ENCODE measurements around the gene CRYBB3.

GRCh38 chr22:25205847-25206246 is 6.2 kb downstream of the CRYBB3 start:
- TF ChIP-seq, protein P1, sequence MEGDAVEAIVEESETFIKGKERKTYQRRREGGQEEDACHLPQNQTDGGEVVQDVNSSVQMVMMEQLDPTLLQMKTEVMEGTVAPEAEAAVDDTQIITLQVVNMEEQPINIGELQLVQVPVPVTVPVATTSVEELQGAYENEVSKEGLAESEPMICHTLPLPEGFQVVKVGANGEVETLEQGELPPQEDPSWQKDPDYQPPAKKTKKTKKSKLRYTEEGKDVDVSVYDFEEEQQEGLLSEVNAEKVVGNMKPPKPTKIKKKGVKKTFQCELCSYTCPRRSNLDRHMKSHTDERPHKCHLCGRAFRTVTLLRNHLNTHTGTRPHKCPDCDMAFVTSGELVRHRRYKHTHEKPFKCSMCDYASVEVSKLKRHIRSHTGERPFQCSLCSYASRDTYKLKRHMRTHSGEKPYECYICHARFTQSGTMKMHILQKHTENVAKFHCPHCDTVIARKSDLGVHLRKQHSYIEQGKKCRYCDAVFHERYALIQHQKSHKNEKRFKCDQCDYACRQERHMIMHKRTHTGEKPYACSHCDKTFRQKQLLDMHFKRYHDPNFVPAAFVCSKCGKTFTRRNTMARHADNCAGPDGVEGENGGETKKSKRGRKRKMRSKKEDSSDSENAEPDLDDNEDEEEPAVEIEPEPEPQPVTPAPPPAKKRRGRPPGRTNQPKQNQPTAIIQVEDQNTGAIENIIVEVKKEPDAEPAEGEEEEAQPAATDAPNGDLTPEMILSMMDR (IDR thresholded peaks at IDR 0.05), result no peak
- TF ChIP-seq REST (IDR thresholded peaks at IDR 0.05; ENCODE audit: insufficient read depth in 1 of 2, low read depth in 2 of 2, low read length in 1 of 2), result no peak
- TF ChIP-seq POLR2AphosphoS5 (IDR thresholded peaks at IDR 0.05; ENCODE audit: low read depth, low read length), result no peak
- TF ChIP-seq SIN3A (IDR thresholded peaks at IDR 0.05; ENCODE audit: borderline replicate concordance, insufficient read depth, low read depth, low read length), result no peak
- no peak for TF ChIP-seq TCF7L2 (IDR thresholded peaks at IDR 0.05; ENCODE audit: low read depth, low read length)

All from Panc1 (cell line).